SIG-M5 treated with dmso at 0.1 percent for 504 hours (cell line): ENCODE results near the gene CCDC167.
A peak's percentile ranks its signal among the peaks of the same experiment; 100 is the strongest.

Experiments used
- DNase-seq: peaks from one replicate; lab custom pipeline; 2025; ENCODE audit not compliant: unreplicated experiment; lab: John Stamatoyannopoulos, UW

The CCDC167 gene

DNA sequence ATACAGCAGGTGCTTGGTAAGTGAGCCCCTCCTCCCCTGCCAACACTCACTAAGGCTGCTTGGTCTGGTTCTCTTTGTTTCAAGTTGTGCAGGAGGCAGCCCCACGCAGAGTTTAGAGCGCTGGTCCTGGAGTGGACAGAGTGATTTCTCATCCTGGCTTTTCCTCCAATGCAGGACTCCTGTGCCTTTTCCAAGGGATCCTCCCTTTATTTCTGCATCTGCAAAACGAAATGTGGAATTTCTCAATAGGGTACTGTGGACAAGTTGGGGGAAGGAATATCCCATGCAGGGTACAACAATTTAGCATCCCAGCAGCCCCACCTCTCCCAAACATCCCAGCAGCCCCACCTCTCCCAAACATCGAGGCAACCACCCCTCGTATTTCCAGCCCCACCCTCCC is 30.6 kb upstream of the CCDC167 start:
- DNase-seq, result no peak

DNA sequence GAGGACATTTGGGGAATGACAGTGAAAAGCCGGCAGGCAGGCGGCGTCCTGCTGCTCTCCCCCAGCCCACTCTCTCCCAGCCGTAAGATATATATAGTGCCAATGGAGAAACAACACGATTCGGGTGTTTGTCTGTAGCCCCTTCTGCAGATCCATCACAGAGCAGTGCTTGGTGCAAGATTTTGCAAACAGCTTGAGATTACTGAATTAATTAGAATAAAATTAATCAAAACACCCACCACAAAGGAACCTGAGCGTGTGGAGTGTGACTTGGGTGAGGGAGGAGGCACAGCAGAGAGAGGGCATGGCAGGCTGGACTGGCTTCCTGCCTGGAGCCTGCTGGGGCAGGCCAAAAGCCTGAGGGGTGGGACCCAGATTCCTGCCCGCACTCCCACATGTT is 28.8 kb upstream of the CCDC167 start:
- no peak for DNase-seq

DNA sequence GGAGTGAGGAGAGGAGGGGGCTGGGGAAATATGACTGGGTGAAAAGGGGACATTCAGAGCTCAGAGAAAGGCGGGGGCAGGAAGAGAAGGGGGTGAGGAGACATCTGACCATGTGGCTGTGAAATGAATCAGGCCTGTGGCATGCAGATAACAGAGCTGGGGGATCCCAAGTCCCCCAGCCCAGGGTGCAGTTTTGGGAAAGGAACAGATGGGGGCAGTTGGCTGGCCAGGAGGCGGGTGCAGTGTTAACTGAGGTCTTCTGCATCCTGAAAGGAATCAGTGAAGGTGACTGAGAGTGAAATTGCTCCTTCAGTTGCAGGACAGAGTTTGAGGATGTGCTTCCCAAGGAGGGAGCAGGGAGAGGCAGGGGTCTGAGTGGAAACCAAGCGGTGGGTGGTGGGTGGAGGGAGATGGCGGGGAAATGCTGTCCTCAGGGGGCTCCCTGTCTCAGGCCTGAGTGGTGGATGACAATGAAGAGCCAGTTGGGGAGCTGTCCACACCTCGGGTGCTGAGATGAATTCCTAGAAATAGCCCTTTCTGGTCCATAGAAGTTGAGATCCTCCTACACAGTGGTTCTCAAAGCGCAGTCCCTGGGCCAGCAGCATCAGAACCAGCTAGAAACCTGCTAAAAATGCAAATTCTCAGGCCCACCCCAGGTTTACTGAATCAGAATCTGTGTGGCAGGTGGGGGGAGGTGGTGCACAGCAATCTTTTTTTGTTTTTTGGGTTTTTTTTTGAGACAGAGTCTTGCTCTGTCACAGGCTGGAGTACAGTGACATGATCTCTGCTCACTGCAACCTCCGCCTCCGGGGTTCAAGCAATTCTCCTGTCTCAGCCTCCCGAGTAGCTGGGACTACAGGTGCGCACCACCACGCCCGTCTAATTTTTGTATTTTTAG is 26.0 kb upstream of the CCDC167 start:
- no peak for DNase-seq

DNA sequence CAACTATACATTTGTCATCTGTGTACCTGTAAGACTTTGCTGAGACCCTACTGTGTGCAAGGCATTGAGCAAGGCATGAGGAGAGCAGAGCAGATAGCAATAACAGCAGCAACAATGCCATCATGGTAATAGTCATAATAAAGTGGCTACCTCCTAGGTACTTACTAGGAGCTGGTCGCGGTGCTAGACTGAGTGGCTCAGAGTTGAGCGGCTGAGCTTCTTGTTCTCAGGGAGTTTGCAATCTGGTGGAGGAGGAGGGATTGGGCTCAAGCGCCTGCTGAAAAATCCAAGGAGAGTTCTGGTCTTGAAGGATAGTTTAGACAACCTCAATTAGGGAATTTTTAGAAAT is 25.3 kb upstream of the CCDC167 start:
- no peak for DNase-seq

DNA sequence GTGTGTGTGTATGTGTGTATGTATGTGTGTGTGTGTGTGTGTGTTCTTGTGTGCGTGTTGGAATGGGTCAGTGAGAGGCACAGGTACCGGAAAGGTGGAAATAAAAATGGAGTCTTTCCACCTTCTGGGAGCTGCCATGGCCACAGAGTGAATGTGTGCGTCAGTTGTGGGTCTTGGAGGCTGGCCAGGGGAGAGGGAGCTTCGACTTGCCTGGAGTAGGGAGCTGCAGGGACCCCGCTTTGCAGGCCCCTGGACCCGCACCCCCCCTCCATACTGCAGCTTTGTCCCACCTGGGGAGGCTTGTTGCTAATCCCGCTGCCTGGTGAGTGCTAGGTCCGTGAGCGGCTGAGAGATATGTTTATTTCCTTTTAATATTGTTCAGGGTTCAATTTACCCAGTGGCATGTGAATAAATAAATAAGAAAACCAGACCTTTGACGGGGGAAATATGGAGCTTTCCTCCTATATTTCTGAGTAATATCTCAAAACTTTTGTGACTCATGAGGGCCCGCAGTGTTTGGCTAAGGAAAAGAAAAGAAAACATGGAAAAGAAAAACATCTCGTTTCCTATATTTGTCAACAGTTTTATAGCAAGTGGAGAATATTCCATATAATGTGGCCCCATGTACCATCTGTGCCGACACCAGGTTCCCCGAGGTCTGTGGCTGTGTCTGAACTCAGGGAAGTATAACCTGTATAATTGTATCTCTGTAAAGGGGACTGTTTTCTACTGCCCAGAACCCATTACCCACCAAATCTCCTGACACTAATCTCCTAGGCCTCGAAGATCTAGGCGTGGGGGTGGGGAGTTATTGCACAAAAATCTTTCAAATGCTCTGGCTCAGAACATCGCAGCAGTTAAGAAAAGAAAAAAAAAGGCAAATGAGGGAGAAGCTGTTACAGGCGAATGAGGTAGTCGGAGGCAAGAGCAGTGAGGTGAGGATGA is 24.6 kb upstream of the CCDC167 start:
- DNase-seq, result no peak

DNA sequence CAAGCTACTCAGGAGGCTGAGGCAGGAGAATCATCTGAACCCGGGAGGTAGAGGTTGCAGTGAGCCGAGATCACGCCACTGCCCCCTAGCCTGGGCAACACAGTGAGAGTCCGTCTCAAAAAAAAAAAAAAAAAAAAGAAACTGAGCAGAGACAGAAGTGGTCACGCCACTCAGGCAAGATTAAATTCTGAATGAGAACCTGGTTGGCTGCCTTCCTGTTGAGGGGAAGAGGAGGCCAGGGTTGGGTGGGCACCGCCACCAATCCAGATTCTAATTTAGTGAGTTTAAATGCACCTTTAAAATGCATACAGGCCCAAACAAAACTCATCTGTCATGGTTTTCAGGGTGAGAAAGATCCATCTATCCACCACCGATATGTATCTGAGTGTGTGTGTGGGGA is 23.7 kb upstream of the CCDC167 start:
- DNase-seq, result no peak

DNA sequence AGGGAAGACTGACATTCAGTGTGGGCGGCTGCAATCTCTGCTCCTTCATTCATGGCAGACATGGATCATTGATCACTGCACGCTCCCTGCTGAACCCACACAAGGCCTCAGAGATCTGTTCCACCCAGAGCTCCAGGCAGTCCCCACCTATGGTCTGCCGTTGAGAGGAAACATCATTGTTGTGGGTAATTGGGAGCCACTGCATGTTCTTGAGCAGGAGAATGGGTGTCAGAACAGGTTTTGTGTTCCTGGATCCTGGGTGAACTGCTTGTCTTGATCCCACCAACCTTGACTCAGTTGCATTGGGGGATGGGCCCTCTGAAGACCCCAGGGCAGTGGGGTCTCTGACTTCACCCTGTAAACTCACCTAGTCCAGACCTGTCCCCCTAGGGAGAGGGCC is 23.1 kb upstream of the CCDC167 start:
- DNase-seq, result no peak

DNA sequence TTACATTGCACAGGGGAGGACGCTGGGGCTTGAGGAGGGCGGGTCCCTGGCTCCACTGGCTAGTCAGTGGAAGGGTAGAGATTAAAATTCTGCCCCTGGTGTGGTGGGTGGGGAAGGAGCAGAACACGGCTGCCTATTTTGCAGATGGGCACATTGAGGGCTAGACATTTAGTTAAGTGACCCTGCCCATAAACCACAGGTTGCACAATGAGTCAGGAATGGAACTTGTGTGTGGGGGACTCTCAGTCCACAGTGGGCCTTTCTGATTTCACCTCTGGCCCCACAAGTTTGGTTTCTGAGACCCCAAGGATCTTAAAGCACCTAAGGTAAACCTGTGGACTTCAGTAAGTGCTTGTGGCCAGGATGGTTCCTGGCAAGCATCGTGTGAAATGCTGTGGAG is 22.0 kb upstream of the CCDC167 start:
- DNase-seq, result no peak

DNA sequence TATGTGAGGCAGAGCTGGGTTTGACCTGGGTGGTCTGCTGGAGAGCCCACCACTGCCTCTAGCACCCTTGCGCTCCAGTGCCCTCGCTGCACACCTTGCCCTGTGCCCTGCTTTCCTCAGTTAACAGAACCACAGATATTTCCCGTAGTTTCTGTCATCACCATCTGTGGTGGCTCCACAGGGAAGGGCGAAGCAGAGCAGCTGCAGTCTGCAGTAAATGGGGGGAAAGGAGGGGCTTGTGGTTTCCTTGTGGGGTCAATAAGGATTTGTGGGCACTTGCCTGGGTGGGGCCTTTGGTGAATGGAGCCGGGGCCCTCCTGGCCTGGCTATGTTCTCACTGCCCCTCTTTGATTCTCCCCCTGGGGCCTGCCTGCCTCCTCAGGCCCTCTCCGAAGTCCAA is 21.2 kb upstream of the CCDC167 start:
- DNase-seq, result no peak

DNA sequence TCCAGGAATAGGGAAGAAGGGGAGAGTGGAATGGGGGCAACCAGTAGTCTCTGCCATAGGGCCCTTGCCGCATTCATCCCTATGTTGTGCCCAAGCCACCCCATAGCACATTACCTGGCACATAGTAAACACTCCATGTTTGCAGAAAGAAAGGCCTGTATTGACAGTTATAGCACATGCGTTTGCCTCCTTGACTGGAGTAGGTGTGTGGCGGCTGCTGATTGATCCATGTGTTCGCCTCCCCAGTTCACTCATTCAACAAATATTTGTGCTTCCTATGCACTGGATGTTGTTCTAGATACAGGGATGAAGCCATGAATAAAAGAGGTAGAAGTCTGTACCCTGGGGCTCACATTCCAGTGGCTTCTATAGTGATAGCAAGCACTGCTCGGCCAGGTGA is 19.8 kb upstream of the CCDC167 start:
- DNase-seq, result no peak

DNA sequence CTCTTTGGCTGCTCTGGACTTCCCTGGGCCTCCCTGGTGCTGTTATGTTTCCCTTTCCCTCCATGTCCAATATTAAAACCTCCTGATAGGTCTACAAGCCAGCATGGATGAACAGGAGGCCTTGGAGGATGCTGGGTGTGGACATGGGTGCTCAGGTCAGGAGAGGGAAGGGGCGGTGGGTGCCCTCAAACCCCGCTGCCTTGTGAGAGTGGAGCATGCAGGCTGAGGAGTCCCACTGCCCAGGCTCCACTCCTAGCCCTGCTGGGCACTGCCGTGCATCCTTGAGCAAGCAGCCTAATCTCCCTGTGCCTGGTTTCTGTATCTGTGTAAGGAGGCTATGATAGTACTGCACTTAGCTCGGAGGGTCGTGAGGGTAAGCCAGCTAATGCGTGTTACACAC is 18.4 kb upstream of the CCDC167 start:
- DNase-seq, result no peak

DNA sequence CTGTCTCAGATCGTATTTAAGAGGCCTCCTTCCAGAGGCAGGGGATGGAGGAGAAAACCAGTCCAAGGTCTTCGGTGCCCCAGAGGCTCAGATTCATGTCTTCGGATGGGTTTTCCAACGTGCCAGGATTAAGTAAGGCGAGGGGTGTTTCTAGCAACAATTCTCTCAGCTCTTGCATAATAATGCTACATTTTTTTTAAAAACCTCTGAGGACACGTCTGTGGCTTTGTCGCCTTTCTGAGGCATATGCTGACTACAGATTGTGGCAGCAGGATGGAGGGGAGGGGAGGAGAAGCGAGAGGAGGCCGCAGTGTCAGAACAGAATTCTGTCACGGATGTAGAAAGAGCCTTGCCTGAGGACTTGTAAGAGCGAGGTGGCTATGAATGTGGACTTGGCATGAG is 17.7 kb upstream of the CCDC167 start:
- DNase-seq, result peak; percentile 87

DNA sequence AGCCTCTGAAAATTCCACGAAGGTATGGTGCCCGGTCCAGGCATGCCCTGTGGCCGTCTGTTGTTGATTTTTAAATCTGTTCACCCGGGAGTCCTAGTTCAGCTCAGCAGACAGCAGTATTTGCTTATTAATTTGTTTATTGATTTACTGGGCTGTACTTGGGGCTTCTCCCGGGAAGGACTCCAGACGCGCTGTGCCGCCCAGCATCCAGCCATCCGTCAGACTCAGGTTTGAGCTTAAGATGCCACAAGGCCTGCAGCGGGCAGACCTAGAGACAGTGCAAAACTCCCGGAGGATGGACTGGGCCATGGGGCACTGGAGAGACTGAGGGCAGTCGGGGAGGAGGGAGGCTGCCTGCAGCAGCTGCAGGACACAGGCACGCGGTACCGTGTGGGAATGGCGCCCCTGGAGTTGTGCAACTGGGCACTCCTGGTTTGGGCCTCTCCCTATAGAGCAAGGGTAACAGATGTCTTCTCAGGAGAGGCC is 17.3 kb upstream of the CCDC167 start:
- no peak for DNase-seq

DNA sequence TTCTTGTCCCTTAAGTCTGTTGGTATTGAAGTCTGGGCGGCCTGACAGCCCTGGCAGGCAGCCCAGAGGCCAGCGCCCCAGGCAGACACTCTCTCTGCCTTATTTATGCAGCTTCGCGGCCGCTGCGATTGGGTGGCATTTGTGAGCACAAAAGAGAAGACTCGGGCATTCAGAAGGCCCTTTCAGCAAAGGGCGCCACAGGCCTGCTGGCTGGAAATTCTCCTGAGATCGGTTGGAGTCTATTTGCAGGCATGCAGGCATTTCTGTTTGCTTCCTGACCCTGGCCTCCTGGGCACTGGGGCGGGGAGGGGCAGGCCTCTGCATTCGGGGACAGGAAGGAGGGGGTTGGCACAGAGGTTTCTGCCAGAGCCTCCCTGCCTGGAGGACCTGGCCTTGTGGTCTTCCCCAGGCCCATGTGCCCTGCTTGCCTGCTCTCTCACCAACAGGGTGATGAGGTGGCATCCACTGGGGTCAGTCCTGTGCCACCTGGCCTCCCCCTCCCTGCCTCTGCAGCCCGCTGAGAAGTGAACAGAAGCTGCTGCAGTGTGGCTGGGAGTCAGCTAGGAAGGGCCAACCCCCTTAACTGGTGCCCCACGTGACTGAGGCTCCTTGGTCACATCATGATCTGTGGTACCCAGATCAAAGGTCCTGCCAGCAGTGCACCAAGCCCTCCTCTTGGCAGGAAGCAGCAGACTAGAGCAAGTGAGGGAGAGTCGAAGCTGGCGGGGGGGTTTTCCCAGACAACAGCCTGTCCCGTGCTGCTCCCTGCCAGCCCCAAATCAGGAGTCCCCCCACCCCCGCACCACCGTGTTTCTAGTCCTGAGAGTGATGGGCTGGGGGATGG is 16.6 kb upstream of the CCDC167 start:
- DNase-seq, result peak; percentile 21

DNA sequence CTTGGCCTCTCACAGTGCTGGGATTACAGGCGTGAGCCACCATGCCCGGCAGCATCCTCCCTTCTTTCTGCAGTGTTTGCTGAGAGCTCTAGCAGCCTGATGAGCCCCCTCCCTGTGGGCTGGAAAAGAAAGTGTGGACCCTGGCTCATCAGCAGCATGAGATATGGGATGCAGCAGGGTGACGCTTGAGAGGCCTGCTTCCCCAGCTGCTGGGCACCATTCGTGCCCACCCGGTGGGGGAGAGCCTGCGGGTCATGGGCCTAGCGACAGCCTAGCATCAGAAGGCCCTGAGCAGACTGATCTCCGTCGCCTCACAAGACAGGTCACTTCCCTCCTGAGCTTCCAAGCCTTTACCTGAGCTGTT is 16.0 kb upstream of the CCDC167 start:
- DNase-seq, result no peak

DNA sequence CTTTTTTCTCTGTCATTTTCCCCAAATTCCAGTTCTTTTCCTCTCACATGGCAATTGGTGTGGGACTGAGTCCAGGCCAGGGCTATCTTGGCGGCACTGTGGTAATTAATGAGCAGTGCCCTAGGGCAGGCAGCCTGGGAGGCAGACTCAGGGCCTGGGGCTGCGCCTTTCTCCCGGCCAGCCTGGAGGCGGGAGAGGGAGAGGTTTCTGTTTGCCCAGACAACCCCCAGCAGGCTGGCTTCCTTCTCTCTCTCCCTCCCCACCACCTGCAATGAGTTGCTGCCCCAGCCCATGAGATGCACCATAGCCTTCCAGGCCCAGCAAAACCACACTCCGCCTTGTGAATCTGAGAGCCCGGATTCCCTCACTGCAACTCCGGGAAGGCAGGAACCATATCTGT is 15.1 kb upstream of the CCDC167 start:
- no peak for DNase-seq

DNA sequence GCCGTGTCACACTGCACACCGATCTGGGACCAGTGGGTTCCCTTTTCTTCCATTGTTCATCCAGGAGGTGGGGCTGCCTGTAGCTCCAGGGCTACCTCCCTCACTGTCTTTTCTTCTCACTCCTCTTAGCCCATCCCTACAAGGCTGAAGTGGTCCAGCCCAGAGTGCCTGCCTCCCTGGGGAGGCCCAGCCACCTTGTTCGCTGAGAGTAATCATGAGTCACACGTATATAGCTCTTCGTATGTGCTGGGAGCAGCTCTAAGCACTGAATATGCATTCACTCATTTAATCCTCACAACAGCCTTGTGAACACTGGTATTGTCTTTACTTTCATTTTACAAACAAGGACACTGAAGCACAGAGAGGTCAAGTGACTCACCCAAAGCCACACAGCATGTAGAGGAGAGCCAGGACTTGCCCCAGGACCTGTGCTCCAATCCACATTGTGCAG is 14.7 kb upstream of the CCDC167 start:
- DNase-seq, result no peak

DNA sequence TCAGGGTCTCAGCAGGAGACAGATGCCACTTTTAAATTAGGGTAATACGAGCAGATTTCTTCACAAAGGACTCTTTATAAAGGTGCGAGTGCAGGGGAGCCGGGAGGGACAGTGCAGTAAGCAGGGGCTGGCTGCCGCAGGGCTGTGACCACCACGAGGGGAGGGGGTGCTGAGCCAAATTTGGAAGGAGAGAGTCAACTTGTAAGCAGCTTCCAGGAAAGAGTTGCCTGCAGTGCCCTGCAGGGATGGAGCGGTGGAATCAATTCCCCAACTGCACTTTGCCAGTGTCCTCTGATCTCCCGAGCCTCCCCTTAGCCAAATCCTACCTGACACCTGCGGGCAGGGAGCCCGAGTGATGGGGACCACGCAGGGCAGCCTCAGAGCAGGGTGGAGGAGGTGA is 13.9 kb upstream of the CCDC167 start:
- no peak for DNase-seq

DNA sequence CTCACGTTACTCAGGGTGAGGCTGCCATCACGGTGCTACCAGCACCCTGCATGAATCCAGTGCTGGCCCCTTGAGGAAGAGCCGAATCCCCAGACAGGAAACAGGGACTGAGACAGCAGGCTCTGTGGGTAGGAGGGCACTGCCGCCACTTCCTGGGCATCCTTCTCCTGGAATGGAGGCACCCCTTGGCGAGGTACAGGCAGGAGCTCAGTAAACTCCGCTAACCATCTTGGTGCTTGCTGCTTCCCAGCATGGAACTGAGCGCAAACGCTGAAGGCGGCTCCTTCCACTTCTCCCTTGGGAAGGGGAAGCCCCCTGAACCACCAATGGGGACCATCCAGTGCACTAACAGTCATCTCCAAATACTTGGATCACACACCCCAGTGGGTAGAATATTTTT is 13.5 kb upstream of the CCDC167 start:
- DNase-seq, result no peak

DNA sequence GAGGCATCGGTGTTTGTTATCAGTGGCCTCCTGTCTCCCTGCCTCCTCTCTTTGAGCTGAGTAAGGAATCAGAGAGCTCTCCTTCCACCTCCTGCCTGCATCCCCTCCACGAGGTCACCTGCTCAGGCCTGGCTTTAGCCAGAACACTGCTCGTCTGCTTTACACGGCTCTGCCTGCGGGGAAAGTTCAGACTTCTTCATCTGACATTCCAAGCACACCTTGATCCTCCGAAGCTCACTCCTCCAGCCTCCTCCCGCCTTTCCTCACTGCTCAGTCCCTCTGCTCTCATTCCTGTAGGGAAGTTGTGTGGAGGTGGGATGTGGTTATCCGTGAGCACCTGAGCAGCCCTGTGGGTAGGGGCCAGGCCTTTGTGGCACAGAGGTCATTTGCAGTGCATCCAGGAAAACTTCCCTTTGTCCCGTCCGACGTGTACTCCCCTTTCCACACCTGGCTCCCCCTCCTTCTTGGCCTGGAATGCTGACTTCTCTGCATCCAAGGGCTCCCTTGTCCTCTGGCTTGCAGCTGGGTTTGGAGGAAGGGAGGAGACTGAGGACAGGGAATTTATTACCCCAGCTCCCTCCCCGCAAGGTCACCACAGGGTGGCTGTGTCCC is 12.8 kb upstream of the CCDC167 start:
- no peak for DNase-seq
